GM13976 (cell line): ENCODE data around the gene PCGF3.
"Not testable (repeated sequence)": the region's sequence is repeated elsewhere in the genome, so short reads cannot be mapped to it uniquely, and the experiment has no call there.

Experiments
- DNase-seq: peaks from one replicate; pipeline ENCODE4 v3.0.0; 2012; ENCODE audit warnings: low spot score
- in situ Hi-C: fragments of 300-500 bp; cut with MboI; formaldehyde crosslinking; loops from one replicate; pipeline ENCODE4 v1.12.0; 2022; ENCODE audit warnings: low sequenced_read_pairs, mixed read lengths, inconsistent platforms; ENCODE audit not compliant: unreplicated experiment
- TF ChIP-seq, protein P1 (sequence below): IDR thresholded peaks from 2 replicates; pipeline ENCODE4 v1.5.1; 2012; ENCODE audit warnings: borderline replicate concordance, mild to moderate bottlenecking; ENCODE audit not compliant: insufficient read depth; ENCODE audit errors: extremely low read depth, missing control alignments, control extremely low read depth

PCGF3 gene

DNA sequence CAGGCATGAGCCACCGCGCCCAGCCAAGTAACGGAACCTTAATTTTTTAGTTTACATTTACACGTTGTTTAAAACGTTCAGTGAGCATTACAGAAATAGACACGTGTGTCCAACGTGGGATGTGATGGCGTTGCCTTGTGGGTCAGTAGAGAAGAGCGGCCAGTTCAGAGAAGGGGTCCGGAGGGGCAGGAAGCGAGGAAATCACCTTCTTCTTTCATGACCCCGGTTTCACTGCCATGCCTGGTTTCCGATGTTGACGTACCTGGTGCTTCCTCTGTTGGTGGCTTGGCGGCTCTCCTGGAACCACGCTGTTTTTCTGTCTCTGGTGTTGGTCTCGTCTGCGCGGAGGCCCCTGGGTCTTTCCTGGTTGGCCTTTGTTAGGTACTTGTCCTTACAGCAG, 42.8 kb downstream of the PCGF3 start:
- in situ Hi-C loops: no loop called here

GRCh38 chr4:749698-750666, 44.4 kb downstream of the PCGF3 start:
- in situ Hi-C loops: no loop called here
- TF ChIP-seq, protein P1, sequence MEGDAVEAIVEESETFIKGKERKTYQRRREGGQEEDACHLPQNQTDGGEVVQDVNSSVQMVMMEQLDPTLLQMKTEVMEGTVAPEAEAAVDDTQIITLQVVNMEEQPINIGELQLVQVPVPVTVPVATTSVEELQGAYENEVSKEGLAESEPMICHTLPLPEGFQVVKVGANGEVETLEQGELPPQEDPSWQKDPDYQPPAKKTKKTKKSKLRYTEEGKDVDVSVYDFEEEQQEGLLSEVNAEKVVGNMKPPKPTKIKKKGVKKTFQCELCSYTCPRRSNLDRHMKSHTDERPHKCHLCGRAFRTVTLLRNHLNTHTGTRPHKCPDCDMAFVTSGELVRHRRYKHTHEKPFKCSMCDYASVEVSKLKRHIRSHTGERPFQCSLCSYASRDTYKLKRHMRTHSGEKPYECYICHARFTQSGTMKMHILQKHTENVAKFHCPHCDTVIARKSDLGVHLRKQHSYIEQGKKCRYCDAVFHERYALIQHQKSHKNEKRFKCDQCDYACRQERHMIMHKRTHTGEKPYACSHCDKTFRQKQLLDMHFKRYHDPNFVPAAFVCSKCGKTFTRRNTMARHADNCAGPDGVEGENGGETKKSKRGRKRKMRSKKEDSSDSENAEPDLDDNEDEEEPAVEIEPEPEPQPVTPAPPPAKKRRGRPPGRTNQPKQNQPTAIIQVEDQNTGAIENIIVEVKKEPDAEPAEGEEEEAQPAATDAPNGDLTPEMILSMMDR: no peak
- DNase-seq: no peak

More for the DNA sequence above, 42.8 kb downstream of the PCGF3 start:
- TF ChIP-seq, protein P1: no peak
- DNase-seq: no peak

- DNase-seq: no peak
Measured at GRCh38 chr4:751676-752075, 46.0 kb downstream of the PCGF3 start.

DNA sequence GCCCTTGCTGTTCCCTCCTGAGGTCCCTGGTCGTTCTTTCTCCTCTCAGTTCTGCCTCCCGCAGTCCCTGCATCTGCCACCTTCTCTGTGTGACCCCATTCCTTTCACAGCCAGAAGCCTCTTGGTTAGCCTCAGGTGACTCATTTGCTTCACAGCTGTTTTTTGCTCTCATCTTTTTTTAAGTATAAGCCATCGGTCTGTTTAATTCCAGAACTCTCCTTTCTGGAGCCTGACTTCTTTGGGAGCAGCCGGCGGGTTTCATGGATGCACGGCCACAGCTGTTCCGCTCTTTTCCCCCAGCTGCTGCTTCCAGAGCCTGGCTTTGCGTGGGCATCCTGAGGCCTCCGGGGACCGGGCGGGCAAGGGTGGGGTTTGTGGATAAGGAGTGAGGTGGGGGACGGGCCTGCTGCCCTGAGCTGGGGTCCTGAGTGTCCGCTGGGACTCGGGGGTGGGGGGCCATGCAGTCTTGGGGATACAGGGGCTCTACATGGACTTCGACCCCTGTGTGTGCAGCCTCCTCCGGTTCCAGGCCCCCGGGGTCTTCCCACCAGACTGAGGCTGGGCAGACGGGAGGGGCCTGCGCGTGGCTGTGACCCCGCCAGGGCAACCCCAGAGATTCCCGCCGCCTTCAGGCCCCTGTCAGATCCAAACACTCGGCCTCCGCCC, 46.7 kb downstream of the PCGF3 start:
- in situ Hi-C loops: no loop called here
- TF ChIP-seq, protein P1: no peak
- DNase-seq: no peak

More at GRCh38 chr4:751676-752075, 46.0 kb downstream of the PCGF3 start:
- in situ Hi-C loops: no loop called here
- TF ChIP-seq, protein P1: no peak

- in situ Hi-C loops, DNase-seq: not testable (repeated sequence)
Measured at GRCh38 chr4:753186-753585, 47.6 kb downstream of the PCGF3 start.

DNA sequence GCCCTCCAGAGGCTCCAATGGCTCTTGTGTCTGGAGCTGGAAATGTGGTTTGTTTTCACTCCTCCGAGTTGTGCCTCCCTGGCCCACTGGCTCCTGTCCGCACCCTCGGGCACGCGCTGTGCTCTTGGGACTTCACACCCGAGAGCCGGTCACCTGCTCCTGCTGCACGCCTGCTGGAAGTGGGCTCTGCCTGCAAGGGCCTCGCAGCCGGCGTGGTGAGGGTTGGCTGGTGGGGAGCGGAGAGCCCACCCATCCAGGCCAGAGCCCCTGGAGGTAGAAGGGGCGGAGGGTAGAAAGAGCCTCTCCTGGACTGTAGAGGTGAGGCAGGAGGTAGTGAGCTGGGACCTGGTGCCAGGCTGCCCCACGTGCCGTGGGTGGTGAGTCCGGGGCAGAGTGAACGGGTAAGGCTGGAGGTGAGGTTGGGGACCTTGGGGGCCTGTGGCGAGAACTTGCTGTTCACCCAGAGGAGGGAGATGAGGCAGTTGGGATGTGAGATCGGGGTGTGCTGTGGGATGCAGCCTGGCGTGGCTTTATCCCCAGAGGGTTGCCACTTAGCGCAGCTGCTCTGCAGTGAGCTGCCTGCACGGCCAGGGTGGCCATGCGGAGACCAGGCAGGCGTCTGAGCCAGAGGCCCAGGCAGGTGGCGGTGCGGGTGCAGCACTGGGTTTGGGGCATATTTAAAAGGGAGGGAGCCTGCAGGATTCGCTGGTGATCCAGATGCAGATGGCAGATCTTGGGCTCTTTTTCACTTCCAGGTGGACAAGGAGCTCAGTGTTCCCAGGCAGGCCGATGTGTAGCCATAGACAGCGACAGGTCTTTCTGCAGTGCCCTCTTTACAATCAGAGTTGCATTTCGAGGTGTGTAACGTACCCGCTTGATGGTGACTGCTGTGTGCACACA, 48.8 kb downstream of the PCGF3 start:
- TF ChIP-seq, protein P1: no peak
- DNase-seq: no peak
- in situ Hi-C loops: no loop called here
